HG03520 (cell line): ENCODE data around the gene MLH3.
"Not testable (repeated sequence)": the region's sequence is repeated elsewhere in the genome, so short reads cannot be mapped to it uniquely, and the experiment has no call there.

ENCODE experiments used
- ATAC-seq: cut with Tn5 transposase; IDR thresholded peaks from one replicate; pipeline ENCODE4 v1.9.1; 2021; ENCODE audit warnings: mild to moderate bottlenecking, moderate library complexity; ENCODE audit not compliant: unreplicated experiment

MLH3 gene

GRCh38 chr14:75040507-75040906 is 10.8 kb downstream of the MLH3 start:
- ATAC-seq = no peak

DNA sequence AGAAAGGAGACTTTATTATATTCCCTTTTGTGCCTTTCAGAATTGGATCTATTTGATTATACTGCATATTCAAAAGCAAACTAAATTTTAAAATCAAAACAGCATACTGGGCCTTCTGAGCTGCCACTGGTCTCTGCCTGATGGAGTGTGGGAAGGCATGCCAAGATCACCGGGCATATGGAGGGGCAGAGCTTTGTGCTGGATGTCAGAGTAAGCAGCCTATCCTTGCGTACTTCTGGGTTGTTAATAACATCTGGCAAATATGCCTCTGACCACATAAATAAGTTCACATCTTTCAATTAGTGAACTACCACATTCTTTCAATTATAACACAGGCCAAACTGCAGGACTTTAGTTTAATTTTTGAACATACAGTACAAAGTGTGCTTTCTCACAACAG is 18.3 kb downstream of the MLH3 start:
- ATAC-seq = no peak

- ATAC-seq = no peak
These were observed 21.1 kb downstream of the MLH3 start for GRCh38 chr14:75030147-75030546.

DNA sequence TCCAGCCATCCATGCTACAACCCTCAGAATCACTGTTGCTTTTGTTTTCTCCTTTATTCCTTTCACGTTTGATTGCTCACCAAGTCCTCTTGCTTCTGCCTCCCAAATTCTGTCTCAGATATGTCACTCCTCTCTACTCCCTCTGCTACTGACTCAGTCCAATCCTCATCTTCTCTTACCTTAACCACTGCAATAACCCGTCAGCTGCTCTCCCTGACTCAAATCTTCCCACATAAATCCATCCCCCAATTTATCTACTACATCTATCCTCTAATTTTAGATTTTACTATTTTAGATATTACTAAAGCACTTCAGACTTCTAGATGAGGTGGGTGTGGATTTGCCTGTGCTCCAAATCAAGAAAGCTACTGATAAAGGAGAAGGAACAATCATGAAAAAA is 25.4 kb downstream of the MLH3 start:
- no peak for ATAC-seq

GRCh38 chr14:75025082-75025481 is 26.2 kb downstream of the MLH3 start:
- ATAC-seq = no peak

DNA sequence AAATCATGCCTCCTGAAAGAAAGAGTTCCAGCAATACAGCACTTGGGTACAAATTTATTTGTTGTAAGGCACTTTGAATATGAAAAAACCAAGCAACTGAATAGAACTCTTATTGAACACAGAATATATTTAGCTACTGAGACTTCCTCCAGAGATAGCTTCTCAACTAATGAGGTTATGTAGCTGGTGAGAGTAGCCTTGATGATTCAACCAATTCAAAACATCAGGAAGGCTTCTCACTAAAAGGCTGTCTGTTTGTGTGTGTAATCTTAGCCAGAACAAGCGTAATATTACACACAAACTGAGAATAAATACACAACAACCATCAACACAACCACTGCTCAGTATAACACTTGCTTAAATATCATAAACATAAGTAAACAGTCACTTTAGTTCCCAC is 28.2 kb downstream of the MLH3 start:
- ATAC-seq = no peak

GRCh38 chr14:75022655-75023054 is 28.6 kb downstream of the MLH3 start:
- ATAC-seq = no peak

- ATAC-seq = no peak
These were observed 32.6 kb downstream of the MLH3 start for GRCh38 chr14:75018694-75019093.

DNA sequence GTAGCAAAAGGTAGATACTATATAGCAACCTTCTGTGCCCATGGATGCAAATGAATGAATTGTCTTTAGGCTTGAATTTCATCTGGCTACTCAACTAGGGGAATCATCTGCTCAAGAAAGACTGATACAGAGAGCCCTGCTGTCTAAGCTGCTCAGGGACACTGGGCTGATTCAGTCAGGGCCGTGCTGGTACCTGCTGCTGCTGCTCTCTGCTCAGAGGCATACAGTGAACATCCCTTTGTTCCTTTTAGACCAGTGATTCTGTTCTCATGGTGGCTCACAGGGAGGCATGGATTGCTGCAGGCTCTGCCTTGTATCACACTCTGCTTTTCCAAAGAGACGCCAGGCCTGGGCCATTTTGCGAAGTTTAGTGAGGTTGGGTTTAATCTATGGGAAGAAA is 34.5 kb downstream of the MLH3 start:
- ATAC-seq = no peak

DNA sequence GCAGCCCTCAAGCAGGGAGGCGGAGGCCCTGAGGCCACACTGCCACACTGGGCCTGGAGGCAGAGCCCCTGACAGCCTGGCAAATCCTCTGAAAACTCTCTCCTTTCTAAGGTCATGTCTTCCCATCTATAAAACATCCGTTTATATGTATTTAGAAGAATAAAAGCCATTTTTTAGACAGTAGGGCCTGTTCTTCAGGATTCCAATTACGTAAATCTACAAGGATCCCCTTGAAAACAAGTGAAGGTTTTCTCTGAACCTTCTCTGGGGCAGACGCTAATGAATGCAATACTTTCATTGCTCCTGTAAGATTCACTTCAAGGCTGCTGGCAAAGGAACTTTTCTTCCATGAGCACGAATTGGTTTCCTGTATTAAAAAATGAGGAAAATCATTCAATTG is 35.8 kb downstream of the MLH3 start:
- no peak for ATAC-seq

- ATAC-seq = no peak
These were observed 38.0 kb downstream of the MLH3 start for GRCh38 chr14:75013290-75013689.

DNA sequence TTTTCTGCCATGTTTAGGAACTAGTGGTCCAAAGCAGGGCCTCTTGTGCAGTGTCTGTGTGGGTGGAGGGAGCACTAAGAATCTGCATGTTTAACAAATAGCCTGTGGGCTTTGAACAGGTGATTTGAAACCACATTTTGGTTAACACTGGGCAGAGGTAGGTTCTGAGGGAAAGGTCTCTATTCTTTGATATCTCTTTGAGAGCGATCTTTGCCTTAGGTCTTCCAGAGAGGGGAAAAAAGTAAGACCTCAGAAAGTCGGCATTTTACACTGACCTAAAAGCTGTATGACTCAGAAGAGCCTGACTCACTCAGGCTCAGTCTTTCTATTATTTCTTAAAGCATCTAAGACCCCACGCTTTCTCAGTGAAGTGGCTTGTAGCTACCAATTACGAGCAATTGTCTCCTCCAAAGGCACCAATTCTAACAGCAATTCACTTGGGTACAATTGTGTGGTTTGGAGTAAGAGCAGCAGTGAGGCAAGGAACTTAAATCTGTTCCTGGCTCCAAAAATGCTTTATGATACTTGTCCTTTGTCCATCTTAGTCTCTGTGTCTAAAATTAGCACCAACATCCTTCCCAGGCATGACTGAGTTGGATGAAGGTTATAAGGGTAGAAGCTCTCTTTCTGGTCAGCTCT is 39.8 kb downstream of the MLH3 start:
- no peak for ATAC-seq

DNA sequence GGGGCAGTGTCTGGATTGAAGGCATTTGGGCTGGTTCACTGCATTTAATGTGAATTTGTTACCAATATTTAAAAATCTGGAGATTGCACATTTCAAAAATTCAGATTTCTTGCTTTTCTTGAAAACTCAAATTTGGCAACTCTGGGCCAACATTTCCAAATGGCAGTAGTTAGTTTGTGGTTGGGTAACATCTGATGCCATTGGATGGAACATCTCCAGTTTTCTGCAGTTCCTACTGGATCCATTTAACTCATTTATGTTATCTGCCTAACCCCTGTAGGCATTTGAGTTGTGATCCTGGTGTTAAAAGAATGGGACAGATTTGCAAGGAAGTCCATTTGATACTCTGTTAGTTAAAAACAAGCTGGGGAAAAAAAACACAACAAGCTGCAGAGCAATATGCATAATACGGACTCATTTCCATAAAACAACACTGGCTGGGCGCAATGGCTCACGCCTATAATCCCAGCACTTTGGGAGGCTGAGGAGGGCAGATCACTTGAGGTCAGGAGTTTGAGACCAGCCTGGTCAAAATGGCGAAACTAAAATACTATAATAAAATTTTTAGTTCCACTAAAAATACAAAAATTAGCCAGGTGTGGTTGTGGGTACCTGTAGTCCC is 40.7 kb downstream of the MLH3 start:
- no peak for ATAC-seq

DNA sequence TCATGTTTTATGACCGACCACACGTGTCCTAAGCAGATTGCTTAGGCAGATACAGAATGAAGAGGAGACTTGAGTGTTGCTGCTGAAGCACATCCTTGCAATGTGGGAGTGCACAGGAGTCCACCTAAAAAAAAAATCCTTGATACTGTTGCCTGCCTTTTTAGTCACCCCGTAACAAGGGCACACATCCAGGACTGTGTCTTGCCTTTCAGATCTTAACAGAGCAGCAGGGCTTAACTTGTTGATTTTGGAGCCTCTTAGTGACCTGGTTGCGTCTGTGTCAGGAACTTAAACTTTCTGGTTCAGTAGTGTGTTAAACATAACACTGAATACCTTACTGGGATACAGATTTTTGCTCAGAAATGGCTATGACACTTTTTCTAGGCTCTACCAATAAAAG is 42.1 kb downstream of the MLH3 start:
- no peak for ATAC-seq

DNA sequence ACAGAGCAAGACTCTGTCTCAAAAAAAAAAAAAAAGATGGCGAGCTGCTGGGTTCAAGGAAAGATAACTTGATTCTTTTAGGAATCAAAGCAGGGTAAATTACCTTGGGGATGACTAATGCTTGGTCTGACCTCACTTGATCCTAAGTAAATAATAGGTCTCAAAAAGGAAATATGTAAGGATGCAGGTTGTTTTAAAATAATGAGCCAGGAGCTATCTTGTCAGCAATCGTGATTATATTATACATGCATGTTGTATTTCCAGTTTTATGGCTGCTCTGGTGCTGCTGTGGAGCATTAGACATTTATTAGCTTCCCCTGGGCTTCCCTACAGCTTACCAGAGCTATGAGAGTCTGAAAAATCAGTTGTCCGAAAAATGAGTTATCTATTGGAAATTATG is 45.9 kb downstream of the MLH3 start:
- ATAC-seq = no peak

DNA sequence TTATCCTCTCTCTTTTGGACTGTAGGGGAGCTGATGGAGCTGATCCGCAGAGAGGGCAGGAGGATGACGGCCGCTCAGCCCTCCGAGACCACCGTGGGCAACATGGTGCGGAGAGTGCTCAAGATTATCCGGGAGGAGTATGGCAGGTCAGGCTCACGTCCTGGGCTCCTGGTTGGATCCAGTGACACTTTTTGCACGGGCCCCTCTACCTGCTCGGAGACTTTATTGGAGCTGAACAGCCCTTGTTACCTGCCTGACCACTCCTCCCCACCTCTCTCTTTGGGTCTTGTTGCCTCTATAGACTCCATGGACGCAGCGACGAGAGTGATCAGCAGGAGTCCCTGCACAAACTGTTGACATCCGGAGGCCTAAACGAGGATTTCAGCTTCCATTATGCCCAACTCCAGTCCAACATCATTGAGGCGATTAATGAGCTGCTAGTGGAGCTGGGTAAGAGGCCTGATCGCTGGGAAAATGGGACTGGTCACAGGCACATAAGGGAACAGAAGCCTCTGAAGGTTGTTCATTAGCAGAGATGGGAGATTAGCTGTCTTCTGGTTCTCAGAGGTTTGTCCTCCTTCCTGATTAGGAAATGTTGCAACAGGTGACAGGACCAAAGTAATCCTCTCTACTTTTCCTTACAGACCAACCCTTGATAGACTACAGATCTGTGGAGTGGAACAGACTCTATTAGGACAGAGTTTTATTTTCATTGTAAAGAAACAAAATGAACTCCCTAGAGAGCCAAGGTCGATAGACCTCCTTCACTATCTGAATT is 47.8 kb downstream of the MLH3 start:
- ATAC-seq = no peak

DNA sequence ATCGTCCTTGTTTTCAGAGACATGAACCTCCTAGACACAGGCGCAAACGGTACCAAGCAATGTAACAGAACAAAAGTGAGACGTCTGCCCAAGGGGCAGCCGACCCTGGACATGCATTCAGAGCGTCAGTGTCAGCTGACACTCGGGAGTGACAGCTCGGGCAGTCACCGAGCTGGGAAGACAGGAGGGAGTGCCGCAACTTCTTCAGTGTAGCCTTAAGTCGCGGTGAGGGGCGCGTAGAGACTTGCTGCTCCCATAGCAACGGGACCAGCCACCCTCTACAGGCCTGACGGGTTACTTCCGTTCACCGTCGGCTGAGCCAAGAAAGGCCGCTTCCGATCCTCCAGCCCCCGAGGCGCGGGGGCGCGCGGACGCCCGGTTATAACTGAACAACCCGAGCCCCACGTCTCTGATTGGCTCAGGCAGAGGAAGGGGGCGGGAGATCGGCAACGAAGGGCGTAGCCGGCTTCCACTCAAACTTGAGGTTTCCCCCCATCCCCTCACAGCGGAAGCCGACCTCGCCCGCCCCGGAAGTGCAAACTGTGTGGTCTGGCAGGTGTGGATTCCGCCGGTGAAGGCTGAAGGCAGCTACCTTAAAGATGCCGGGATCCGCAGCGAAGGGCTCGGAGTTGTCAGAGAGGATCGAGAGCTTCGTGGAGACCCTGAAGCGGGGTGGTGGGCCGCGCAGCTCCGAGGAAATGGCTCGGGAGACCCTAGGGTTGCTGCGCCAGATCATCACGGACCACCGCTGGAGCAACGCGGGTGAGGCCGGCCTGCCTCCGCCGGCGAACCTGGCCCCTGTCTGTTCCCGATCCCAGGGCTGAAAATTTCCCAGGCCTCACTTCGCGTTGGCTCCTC is 48.6 kb downstream of the MLH3 start, which contains the start of gene EIF2B2:
Gene EIF2B2 (plus strand): TSS at position 530 of the 858 bp plus-strand sequence. CDS start 70 bp downstream, at position 600.
- peak; percentile 96 for ATAC-seq

DNA sequence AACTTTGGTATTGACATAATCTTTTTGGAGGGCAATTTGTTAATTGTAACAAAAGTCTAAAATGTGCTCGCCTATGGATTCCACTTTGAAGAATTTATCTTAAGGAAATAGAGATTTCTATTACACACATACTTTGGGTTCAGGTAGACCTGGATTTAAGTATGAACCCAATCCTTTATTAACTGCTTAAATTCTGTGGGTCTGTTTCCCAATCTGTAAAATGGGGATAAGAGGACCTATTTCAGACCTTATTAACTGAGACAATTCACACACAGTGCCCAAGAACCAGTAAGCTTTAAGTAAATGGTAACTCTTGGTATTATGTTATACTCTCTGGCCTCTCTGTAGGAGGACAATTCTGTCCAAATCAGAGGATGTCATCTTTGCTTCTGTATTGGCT is 49.4 kb downstream of the MLH3 start:
- no peak for ATAC-seq

DNA sequence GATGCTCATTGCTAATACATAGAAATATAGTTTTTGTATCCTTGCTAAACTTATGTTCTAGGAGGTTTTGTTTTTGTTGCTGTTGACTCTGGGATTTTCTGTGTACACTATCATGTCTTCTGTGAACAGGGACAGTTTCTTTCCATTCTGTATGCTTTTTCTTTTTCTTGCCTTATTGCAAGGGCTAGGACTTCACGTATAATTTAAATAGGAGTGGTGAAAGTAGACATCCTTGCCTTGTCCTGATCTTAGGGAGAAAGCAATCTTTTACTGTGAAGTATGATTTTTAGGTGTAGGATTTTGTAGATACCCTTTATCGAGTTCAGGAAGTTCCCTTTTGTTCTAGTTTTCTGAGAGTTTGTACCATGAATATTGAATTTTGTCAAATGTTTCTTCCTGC is 50.0 kb downstream of the MLH3 start:
- no peak for ATAC-seq

- not testable (repeated sequence) for ATAC-seq
These were observed 55.5 kb downstream of the MLH3 start for GRCh38 chr14:74995781-74996180.

- ATAC-seq = not testable (repeated sequence)
These were observed 57.1 kb downstream of the MLH3 start for GRCh38 chr14:74994182-74994581.
